HL-60 (cell line): Measurements from ENCODE around the gene SERPINB1.

ENCODE experiments used
- CTCF ChIP-seq: IDR thresholded peaks from one replicate; pipeline ENCODE4 v1.5.1; 2011; ENCODE audit warnings: low read length, control low read depth, inconsistent platforms; ENCODE audit not compliant: insufficient read depth
- GABPA ChIP-seq: IDR thresholded peaks from 2 replicates; pipeline ENCODE4 v1.6.1; 2012; ENCODE audit warnings: low read depth
- POLR2AphosphoS5 ChIP-seq: IDR thresholded peaks from 2 replicates; pipeline ENCODE4 v1.6.1; 2012; ENCODE audit warnings: low read depth
- REST ChIP-seq: IDR thresholded peaks from 2 replicates; pipeline ENCODE4 v1.6.1; 2012; ENCODE audit warnings: low read depth; ENCODE audit not compliant: insufficient replicate concordance
- SPI1 ChIP-seq: IDR thresholded peaks from 2 replicates; pipeline ENCODE4 v1.6.1; 2012; ENCODE audit warnings: low read depth, mild to moderate bottlenecking, borderline replicate concordance

- TF ChIP-seq POLR2AphosphoS5 (no peak), CTCF (no peak), REST (no peak), SPI1 (no peak), GABPA (no peak)
Observed at GRCh38 chr6:2800552-2801316, 40.9 kb downstream of the SERPINB1 start.
